GM18873 (cell line): ENCODE measurements around the gene ACTL7A.
"Not testable (repeated sequence)": the region's sequence is repeated elsewhere in the genome, so short reads cannot be mapped to it uniquely, and the experiment has no call there.

Experiments
- ATAC-seq: cut with Tn5 transposase; IDR thresholded peaks from one replicate; pipeline ENCODE4 v1.9.1; 2021; ENCODE audit warnings: mild to moderate bottlenecking, moderate library complexity, moderate number of reproducible peaks; ENCODE audit not compliant: unreplicated experiment, low FRiP score

ACTL7A gene

GRCh38 chr9:108874058-108874788, 12.2 kb downstream of the ACTL7A start:
- ATAC-seq, result no peak

- ATAC-seq, result no peak
Observed at GRCh38 chr9:108876425-108876824, 14.4 kb downstream of the ACTL7A start.

GRCh38 chr9:108877524-108877923, 15.5 kb downstream of the ACTL7A start:
- no peak for ATAC-seq

- ATAC-seq, result no peak
Observed at GRCh38 chr9:108880738-108881316, 18.8 kb downstream of the ACTL7A start.

GRCh38 chr9:108882052-108882888, 20.2 kb downstream of the ACTL7A start:
- ATAC-seq, result no peak

- no peak for ATAC-seq
Observed at GRCh38 chr9:108883085-108883484, 21.0 kb downstream of the ACTL7A start.

GRCh38 chr9:108884701-108885100, 22.6 kb downstream of the ACTL7A start:
- no peak for ATAC-seq

- peak; percentile 77 for ATAC-seq
Observed at GRCh38 chr9:108885643-108886348, 23.7 kb downstream of the ACTL7A start.

GRCh38 chr9:108886594-108887271, 24.7 kb downstream of the ACTL7A start:
- not testable (repeated sequence) for ATAC-seq

- no peak for ATAC-seq
Observed at GRCh38 chr9:108889649-108890067, 27.6 kb downstream of the ACTL7A start.

- no peak for ATAC-seq
Observed at GRCh38 chr9:108894225-108894997, 32.3 kb downstream of the ACTL7A start.

GRCh38 chr9:108897324-108898096, 35.4 kb downstream of the ACTL7A start:
- ATAC-seq, result no peak

- ATAC-seq, result not testable (repeated sequence)
Observed at GRCh38 chr9:108899023-108899695, 37.1 kb downstream of the ACTL7A start.

- no peak for ATAC-seq
Observed at GRCh38 chr9:108900176-108900575, 38.1 kb downstream of the ACTL7A start.

- ATAC-seq, result no peak
Observed at GRCh38 chr9:108903420-108904103, 41.5 kb downstream of the ACTL7A start.

GRCh38 chr9:108904161-108904560, 42.1 kb downstream of the ACTL7A start:
- ATAC-seq, result no peak

- ATAC-seq, result no peak
Observed at GRCh38 chr9:108905494-108905893, 43.4 kb downstream of the ACTL7A start.

GRCh38 chr9:108910402-108910801, 48.3 kb downstream of the ACTL7A start:
- ATAC-seq, result no peak
